Measurements from ENCODE around the gene NOTCH1.

GRCh38 chr9:136504512-136505348 lies 41.1 kb downstream of the NOTCH1 start:
- TF ChIP-seq CTCF (IDR thresholded peaks at IDR 0.05) (no peak), POLR2A (IDR thresholded peaks at IDR 0.05) (no peak), EP300 (IDR thresholded peaks at IDR 0.05) (no peak)
